H9 (cell line): ENCODE measurements around the gene CTNNBL1. TPM values are rescaled to one million over a fixed set of nuclear protein-coding genes. Genes with fewer than 3 reads are reported as not detected.

ENCODE experiments used
- DNase-seq: peaks from one replicate; pipeline ENCODE4 v3.0.0-alpha.2; 2017
- H2AFZ ChIP-seq: one replicate; pipeline ENCODE4 v1.6.1; 2013; ENCODE audit warnings: mild to moderate bottlenecking, low read length, control low read depth, moderate library complexity
- H2AK5ac ChIP-seq: 2 replicates; pipeline ENCODE4 v1.6.1; 2013; ENCODE audit warnings: low read length, control low read depth, mixed read lengths; ENCODE audit not compliant: insufficient read length
- H2BK120ac ChIP-seq: one replicate; pipeline ENCODE4 v1.6.1; 2013; ENCODE audit warnings: low read depth, mild to moderate bottlenecking, low read length, control low read depth, inconsistent platforms; ENCODE audit not compliant: poor library complexity, severe bottlenecking
- H2BK12ac ChIP-seq: 2 replicates; pipeline ENCODE4 v1.6.1; 2013; ENCODE audit warnings: low read length, control low read depth, mixed read lengths, low read depth; ENCODE audit not compliant: insufficient read length
- H2BK15ac ChIP-seq: 2 replicates; pipeline ENCODE4 v1.6.1; 2013; ENCODE audit warnings: low read depth, low read length, control low read depth
- H2BK20ac ChIP-seq: one replicate; pipeline ENCODE4 v1.6.1; 2013; ENCODE audit warnings: low read depth, mild to moderate bottlenecking, low read length, control low read depth, inconsistent platforms; ENCODE audit not compliant: poor library complexity, severe bottlenecking
- H2BK5ac ChIP-seq: 2 replicates; pipeline ENCODE4 v1.6.1; 2013; ENCODE audit warnings: low read length, control low read depth, mixed read lengths; ENCODE audit not compliant: insufficient read length
- H3K14ac ChIP-seq: 2 replicates; pipeline ENCODE4 v1.6.1; 2013; ENCODE audit warnings: low read length, control low read depth; ENCODE audit not compliant: insufficient read depth
- H3K18ac ChIP-seq: 2 replicates; pipeline ENCODE4 v1.6.1; 2013; ENCODE audit warnings: low read depth, mild to moderate bottlenecking, mixed read lengths, low read length, control low read depth; ENCODE audit not compliant: insufficient read length
- H3K23ac ChIP-seq: 2 replicates; pipeline ENCODE4 v1.6.1; 2013; ENCODE audit warnings: low read length, control low read depth, mixed read lengths, low read depth; ENCODE audit not compliant: insufficient read length
- H3K23me2 ChIP-seq: 2 replicates; pipeline ENCODE4 v1.6.1; 2013; ENCODE audit warnings: low read depth, mild to moderate bottlenecking, mixed read lengths, low read length, control low read depth; ENCODE audit not compliant: insufficient read length, poor library complexity, severe bottlenecking
- H3K27ac ChIP-seq: 2 replicates; pipeline ENCODE4 v1.5.1; 2013; ENCODE audit warnings: low read length, control low read depth, mixed read lengths, low read depth; ENCODE audit not compliant: insufficient read length
- H3K27me3 ChIP-seq: 2 replicates; pipeline ENCODE4 v1.6.1; 2013; ENCODE audit warnings: low read length, control low read depth, inconsistent platforms; ENCODE audit not compliant: insufficient read depth
- H3K4ac ChIP-seq: 2 replicates; pipeline ENCODE4 v1.6.1; 2013; ENCODE audit warnings: low read depth, mild to moderate bottlenecking, control low read depth, inconsistent platforms, low read length, moderate library complexity
- H3K4me1 ChIP-seq: 2 replicates; pipeline ENCODE4 v1.6.1; 2013; ENCODE audit warnings: low read length, control low read depth, inconsistent platforms; ENCODE audit not compliant: insufficient read depth
- H3K4me2 ChIP-seq: 2 replicates; pipeline ENCODE4 v1.6.1; 2013; ENCODE audit warnings: low read length, control low read depth, mixed read lengths; ENCODE audit not compliant: insufficient read length, insufficient read depth
- H3K56ac ChIP-seq: 2 replicates; pipeline ENCODE4 v1.6.1; 2013; ENCODE audit warnings: low read depth, mild to moderate bottlenecking, mixed read lengths, low read length, control low read depth; ENCODE audit not compliant: insufficient read length
- H3K79me1 ChIP-seq: 2 replicates; pipeline ENCODE4 v1.6.1; 2013; ENCODE audit warnings: low read depth, mild to moderate bottlenecking, moderate library complexity, low read length, control low read depth, inconsistent platforms; ENCODE audit not compliant: insufficient read depth, poor library complexity, severe bottlenecking
- H3K79me2 ChIP-seq: 2 replicates; pipeline ENCODE4 v1.6.1; 2013; ENCODE audit warnings: low read length, control low read depth, inconsistent platforms; ENCODE audit not compliant: insufficient read depth
- H3K9ac ChIP-seq: 2 replicates; pipeline ENCODE4 v1.6.1; 2013; ENCODE audit warnings: low read length, control low read depth, mixed read lengths; ENCODE audit not compliant: insufficient read length; ENCODE audit errors: extremely low read depth
- H3K9me3 ChIP-seq: one replicate; pipeline ENCODE4 v1.6.1; 2013; ENCODE audit warnings: low read depth, low read length, inconsistent platforms; ENCODE audit not compliant: control insufficient read depth
- H3T11ph ChIP-seq: one replicate; pipeline ENCODE4 v1.6.1; 2013; ENCODE audit warnings: mild to moderate bottlenecking, low read length, control low read depth, inconsistent platforms
- H4K20me1 ChIP-seq: one replicate; pipeline ENCODE4 v1.6.1; 2013; ENCODE audit not compliant: control insufficient read depth, insufficient read length, insufficient read depth
- H4K5ac ChIP-seq: 2 replicates; pipeline ENCODE4 v1.6.1; 2013; ENCODE audit warnings: low read depth, mild to moderate bottlenecking, mixed read lengths, low read length, control low read depth; ENCODE audit not compliant: insufficient read length
- H4K8ac ChIP-seq: replicated peaks from 2 replicates; pipeline ENCODE4 v1.6.1; 2013; ENCODE audit warnings: low read length, control low read depth, mixed read lengths, low read depth; ENCODE audit not compliant: insufficient read length
- H4K91ac ChIP-seq: 2 replicates; pipeline ENCODE4 v1.6.1; 2013; ENCODE audit warnings: low read depth, mild to moderate bottlenecking, moderate library complexity, mixed read lengths, low read length, control low read depth; ENCODE audit not compliant: insufficient read length
- H3K27ac Mint-ChIP-seq, 3 experiments: 2 replicates in 2 of 3; 3 replicates in 1 of 3; pipeline ENCODE4 v1.8.0; 2020 to 2021; ENCODE audit warnings: mixed read lengths in 3 of 3, mild to moderate bottlenecking in 1 of 3, moderate library complexity in 1 of 3
- H3K27me3 Mint-ChIP-seq: 2 replicates; pipeline ENCODE4 v1.8.0; 2021; ENCODE audit warnings: low read depth, mild to moderate bottlenecking, moderate library complexity, mixed read lengths
- H3K36me3 Mint-ChIP-seq, 3 experiments: 2 replicates in 2 of 3; 3 replicates in 1 of 3; pipeline ENCODE4 v1.8.0; 2020 to 2021; ENCODE audit warnings: low read depth in 3 of 3, mixed read lengths in 3 of 3; ENCODE audit not compliant: insufficient read depth in 1 of 3
- H3K4me1 Mint-ChIP-seq, 2 experiments: 2 replicates each; pipeline ENCODE4 v1.8.0; 2020; ENCODE audit warnings: mixed read lengths in 2 of 2
- H3K4me3 Mint-ChIP-seq, 2 experiments: 2 replicates in 1 of 2; 3 replicates in 1 of 2; pipeline ENCODE4 v1.8.0; 2020 to 2021; ENCODE audit warnings: mild to moderate bottlenecking in 2 of 2, mixed read lengths in 2 of 2, moderate library complexity in 1 of 2
- H3K9me3 Mint-ChIP-seq, 2 experiments: 2 replicates in 1 of 2; 3 replicates in 1 of 2; pipeline ENCODE4 v1.8.0; 2020; ENCODE audit warnings: mild to moderate bottlenecking in 2 of 2, mixed read lengths in 2 of 2, moderate library complexity in 1 of 2
- CTCF ChIP-seq: fragments of 200-600 bp; sonication (generic); conservative IDR thresholded peaks from 3 replicates; pipeline ENCODE4 v1.8.0; 2021; ENCODE audit warnings: antibody characterized with exemption, mild to moderate bottlenecking
- WGBS: extraction: QIAGEN DNeasy Blood & Tissue Kit; methylation state at CpG from one replicate; pipeline ENCODE4 v1.1.7; 2013; ENCODE audit warnings: missing lambda C conversion rate, low lambda C conversion rate, mixed read lengths; ENCODE audit not compliant: insufficient read length; ENCODE audit errors: extremely low coverage; 5-methylcytosine and 5-hydroxymethylcytosine counted together
- total RNA-seq: library from RNA; stranded (reverse); gene quantifications from 2 replicates; pipeline ENCODE4 v1.2.1, GENCODE V29; 2021

CTNNBL1 gene
- total RNA-seq, 1 experiment from 2014 or later, result 67.2 TPM

GRCh38 chr20:37912874-37913273, 219.0 kb downstream of the CTNNBL1 start:
- no peak overlapping the region for H3K4me2 ChIP-seq
- H3K14ac ChIP-seq, result no peak overlapping the region
- H3K79me2 ChIP-seq, result no peaks in the 10 kb centered on the region
- no peak overlapping the region for H3K18ac ChIP-seq
- H3T11ph ChIP-seq, result no peak overlapping the region
- no peak overlapping the region for H4K5ac ChIP-seq
- H4K8ac ChIP-seq, result no peak overlapping the region
- no peaks in the 10 kb centered on the region; the same call in 1 of the 2 replicates for H3K27me3 ChIP-seq
- H3K4me1 ChIP-seq, result peaks cover 4% of the 10 kb centered on the region; the same call in 1 of the 2 replicates
- peaks cover 48% of the 10 kb centered on the region for H3K27me3 Mint-ChIP-seq
- H3K9me3 ChIP-seq, result no peaks in the 10 kb centered on the region
- TF ChIP-seq CTCF, result no peak
- no peak overlapping the region for H2BK15ac ChIP-seq
- H3K9me3 Mint-ChIP-seq, result no peaks in the 10 kb centered on the region
- H2AK5ac ChIP-seq, result no peak overlapping the region
- H2BK120ac ChIP-seq, result no peak overlapping the region
- H3K9ac ChIP-seq, result no peak overlapping the region
- no peaks in the 10 kb centered on the region for H4K20me1 ChIP-seq
- WGBS, result no CpG with 5 or more reads among the region's 6 CpGs
- H2BK5ac ChIP-seq, result no peak overlapping the region
- H3K27ac Mint-ChIP-seq, result no peak overlapping the region
- no peak overlapping the region for H3K56ac ChIP-seq
- no peak overlapping the region for H4K91ac ChIP-seq
- H2BK12ac ChIP-seq, result no peak overlapping the region
- H3K27ac ChIP-seq, result no peak overlapping the region
- H2BK20ac ChIP-seq, result no peak overlapping the region
- H3K23me2 ChIP-seq, result peaks cover 11% of the 10 kb centered on the region
- no peak overlapping the region; a peak in 1 of 5 replicates for H3K4me3 Mint-ChIP-seq
- DNase-seq, result no peak
- H3K36me3 Mint-ChIP-seq, result no peaks in the 10 kb centered on the region
- peaks cover 51 to 65% of the 10 kb centered on the region in 2 experiments for H3K4me1 Mint-ChIP-seq
- H3K23ac ChIP-seq, result no peak overlapping the region
- no peaks in the 10 kb centered on the region for H3K79me1 ChIP-seq
- no peak overlapping the region for H2AFZ ChIP-seq
- H3K4ac ChIP-seq, result no peak overlapping the region
